Measurements from ENCODE around the gene BANF1.

The BANF1 gene

DNA sequence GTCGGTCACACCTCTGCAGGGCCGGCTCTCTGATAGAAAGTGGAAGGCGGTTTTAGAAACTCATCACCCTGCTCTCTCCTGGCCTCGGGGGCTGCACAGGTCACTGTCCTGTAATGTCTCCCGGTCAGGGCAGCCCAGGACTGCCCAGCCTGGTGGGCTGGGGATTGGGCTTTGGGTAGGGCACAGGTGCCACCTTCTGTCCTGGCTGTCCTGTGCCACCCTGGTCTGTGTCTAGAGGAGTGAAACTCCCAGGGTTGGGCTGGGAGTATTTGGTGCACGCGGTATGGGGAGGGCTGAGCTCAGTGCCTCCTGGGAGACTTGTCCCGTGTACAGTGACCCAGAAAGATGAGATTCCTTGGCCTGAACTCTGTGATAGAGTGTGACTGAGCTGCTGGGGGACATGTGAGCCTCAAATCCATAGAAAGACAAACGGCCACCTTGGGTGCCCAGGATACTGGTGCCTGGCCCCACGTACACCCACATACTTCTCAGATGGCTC, 23.0 kb upstream of the BANF1 start:
- no peak overlapping the region for H3K4me3 ChIP-seq (ENCODE audit: low read length)
- no peak for TF ChIP-seq CTCF (conservative IDR thresholded peaks at IDR 0.05; ENCODE audit: low read length)
- DNase-seq (ENCODE audit: low read depth): no peak

- DNase-seq (ENCODE audit: low read depth): no peak
- no peak for TF ChIP-seq CTCF (conservative IDR thresholded peaks at IDR 0.05; ENCODE audit: low read length)
- H3K4me3 ChIP-seq (ENCODE audit: low read length): no peak overlapping the region
These were observed 21.1 kb upstream of the BANF1 start for GRCh38 chr11:65981101-65981740.

GRCh38 chr11:65981972-65982823, 20.1 kb upstream of the BANF1 start:
- no peak for TF ChIP-seq CTCF (conservative IDR thresholded peaks at IDR 0.05; ENCODE audit: low read length)
- no peak for DNase-seq (ENCODE audit: low read depth)
- no peak overlapping the region for H3K4me3 ChIP-seq (ENCODE audit: low read length)

GRCh38 chr11:65982824-65983588, 19.3 kb upstream of the BANF1 start:
- H3K4me3 ChIP-seq (ENCODE audit: low read length): no peak overlapping the region
- DNase-seq (ENCODE audit: low read depth): no peak
- TF ChIP-seq CTCF (conservative IDR thresholded peaks at IDR 0.05; ENCODE audit: low read length): no peak

DNA sequence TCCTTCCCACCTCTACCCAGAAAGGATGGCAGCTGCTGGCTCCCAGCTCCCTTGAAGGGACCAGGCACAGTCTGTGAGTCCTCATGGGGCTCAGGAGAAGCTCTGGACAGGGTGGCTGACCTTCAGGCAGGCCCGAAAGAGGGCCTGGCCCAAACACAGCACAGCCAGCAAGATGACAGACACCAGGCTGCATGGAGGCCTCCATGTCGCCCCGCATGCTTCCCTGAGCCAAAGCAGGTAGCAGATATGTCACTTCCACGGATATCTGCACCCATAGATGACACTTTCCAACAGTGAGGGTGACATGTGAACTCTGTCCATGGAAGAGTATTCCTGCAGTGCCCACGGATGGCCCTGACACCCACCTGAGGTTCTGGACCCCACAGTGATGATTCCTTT, 18.7 kb upstream of the BANF1 start:
- DNase-seq (ENCODE audit: low read depth): no peak
- H3K4me3 ChIP-seq (ENCODE audit: low read length): no peak overlapping the region
- no peak for TF ChIP-seq CTCF (conservative IDR thresholded peaks at IDR 0.05; ENCODE audit: low read length)

DNA sequence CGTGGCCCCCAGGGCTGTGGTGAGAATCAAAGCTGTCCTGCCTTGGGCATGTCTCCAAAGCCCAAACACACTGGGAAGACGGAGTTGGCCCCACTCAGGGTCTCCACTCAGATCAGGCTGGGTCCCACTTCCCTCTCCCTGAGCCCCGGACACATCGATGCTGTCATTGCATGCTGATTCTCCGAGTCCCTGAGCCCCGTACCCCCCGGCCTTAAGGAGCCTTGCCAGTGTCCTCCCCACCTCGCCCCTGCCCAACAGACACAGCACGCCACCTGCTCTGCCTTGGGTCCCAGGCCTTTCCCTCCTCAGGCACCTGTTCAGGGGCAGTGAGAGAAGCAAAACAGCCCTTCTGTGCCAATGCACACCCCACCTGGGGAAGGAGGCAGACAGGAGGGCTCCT, 15.0 kb upstream of the BANF1 start:
- no peak for DNase-seq (ENCODE audit: low read depth)
- no peak for TF ChIP-seq CTCF (conservative IDR thresholded peaks at IDR 0.05; ENCODE audit: low read length)

More for the DNA sequence above, 15.0 kb upstream of the BANF1 start:
- no peak overlapping the region for H3K4me3 ChIP-seq (ENCODE audit: low read length)

All from AG10803 (cell line).